K562 (cell line): ENCODE data around the gene SPEM1. TPM values are rescaled to one million over a fixed set of nuclear protein-coding genes. Genes with fewer than 3 reads are reported as not detected.

Experiments used
- BRF1 ChIP-seq: IDR thresholded peaks from 3 replicates; pipeline ENCODE4 v1.6.1; 2011; ENCODE audit warnings: borderline replicate concordance, mild to moderate bottlenecking; ENCODE audit not compliant: insufficient read length; ENCODE audit errors: extremely low read depth
- CREB1 ChIP-seq, 2 experiments: sonication (generic) in 1 of 2; formaldehyde crosslinking in 1 of 2; IDR thresholded peaks; 2 replicates each; pipeline versions ENCODE4 v1.6.1 to v1.8.0; 2012 to 2022; ENCODE audit warnings: inconsistent platforms in 1 of 2, mild to moderate bottlenecking in 1 of 2, missing genetic modification reagents in 1 of 2, moderate library complexity in 1 of 2
- ESRRA ChIP-seq: fragments of 450-650 bp; IDR thresholded peaks from 2 replicates; pipeline ENCODE4 v1.6.1; 2014; ENCODE audit warnings: low read depth, mild to moderate bottlenecking, moderate library complexity, borderline replicate concordance
- KHSRP ChIP-seq: fragments of 450-650 bp; IDR thresholded peaks from 2 replicates; pipeline ENCODE4 v1.6.1; 2017
- LARP7 ChIP-seq: fragments of 450-650 bp; IDR thresholded peaks from 2 replicates; pipeline ENCODE4 v1.6.1; 2016
- MAX ChIP-seq: sonication (generic); formaldehyde crosslinking; IDR thresholded peaks from 2 replicates; pipeline ENCODE4 v1.9.0; 2022; ENCODE audit warnings: mild to moderate bottlenecking, missing genetic modification reagents
- MEF2A ChIP-seq: IDR thresholded peaks from 2 replicates; pipeline ENCODE4 v1.6.1; 2011; ENCODE audit warnings: low read depth, mild to moderate bottlenecking, low read length, moderate library complexity; ENCODE audit not compliant: control insufficient read depth
- NCOA6 ChIP-seq: fragments of 450-650 bp; IDR thresholded peaks from 2 replicates; pipeline ENCODE4 v1.6.1; 2017; ENCODE audit warnings: mild to moderate bottlenecking
- NFATC3 ChIP-seq: fragments of 450-650 bp; IDR thresholded peaks from 2 replicates; pipeline ENCODE4 v1.6.1; 2017; ENCODE audit warnings: mild to moderate bottlenecking
- NFIX ChIP-seq: fragments of 250-450 bp; sonication (Bioruptor Pico); IDR thresholded peaks from 2 replicates; pipeline ENCODE4 v1.4.0; 2020; ENCODE audit warnings: low read depth, mild to moderate bottlenecking, moderate library complexity
- NR2F6 ChIP-seq: fragments of 450-650 bp; formaldehyde crosslinking; IDR thresholded peaks from 2 replicates; pipeline ENCODE4 v1.4.0; 2020; ENCODE audit warnings: mild to moderate bottlenecking
- POLR2AphosphoS2 ChIP-seq: IDR thresholded peaks from 2 replicates; pipeline ENCODE4 v1.6.1; 2012; ENCODE audit warnings: low read length, improper control_type of control experiment
- POLR2G ChIP-seq: fragments of 200-400 bp; formaldehyde crosslinking; IDR thresholded peaks from 2 replicates; pipeline ENCODE4 v1.6.1; 2017; ENCODE audit warnings: low read depth, mild to moderate bottlenecking, antibody characterized with exemption, low read length, moderate library complexity
- TAF9B ChIP-seq: fragments of 450-650 bp; IDR thresholded peaks from 2 replicates; pipeline ENCODE4 v1.6.1; 2018; ENCODE audit warnings: mild to moderate bottlenecking; ENCODE audit not compliant: partially characterized antibody
- XRCC4 ChIP-seq: IDR thresholded peaks from one replicate; pipeline ENCODE4 v1.6.1; 2011; ENCODE audit not compliant: insufficient read depth, insufficient read length; ENCODE audit errors: extremely low read depth
- ZNF263 ChIP-seq: sonication (generic); formaldehyde crosslinking; IDR thresholded peaks from 2 replicates; pipeline ENCODE4 v1.8.0; 2022; ENCODE audit warnings: mild to moderate bottlenecking, missing genetic modification reagents, borderline replicate concordance
- ZNF431 ChIP-seq: sonication (generic); formaldehyde crosslinking; IDR thresholded peaks from 2 replicates; pipeline ENCODE4 v1.8.0; 2022; ENCODE audit warnings: mild to moderate bottlenecking, missing genetic modification reagents
- ZNF609 ChIP-seq: sonication (generic); formaldehyde crosslinking; IDR thresholded peaks from 2 replicates; pipeline ENCODE4 v1.8.1; 2023; ENCODE audit warnings: missing genetic modification reagents, mild to moderate bottlenecking, borderline replicate concordance
- ZNF76 ChIP-seq: fragments of 250-450 bp; sonication (Bioruptor Pico); IDR thresholded peaks from 2 replicates; pipeline ENCODE4 v1.4.0; 2020; ENCODE audit warnings: mild to moderate bottlenecking, moderate library complexity, borderline replicate concordance
- polyA plus RNA-seq, 8 experiments: library from polyadenylated mRNA; depleted of rRNA in 4 of 8; stranded (reverse) in 5 of 8; unstranded in 3 of 8; fragments of >200 nt; fragmentation: Nextera tagmentation in 2 of 8; fragmentation: Illumina TruSeq in 1 of 8; extraction: Ambion mirVana in 2 of 8; extraction: Trizol in 1 of 8; gene quantifications; 2 replicates each; pipeline versions ENCODE4 v1.2.1 to v1.2.3, GENCODE V29; 2011 to 2014; ENCODE audit warnings: inconsistent platforms in 1 of 8, missing spikeins in 1 of 8
- total RNA-seq, 7 experiments: library from RNA; depleted of rRNA in 6 of 7; stranded (reverse); fragments of >200 nt in 6 of 7; fragmentation: Illumina TruSeq in 2 of 7; extraction: Trizol in 2 of 7; gene quantifications; 2 replicates each; pipeline versions ENCODE4 v1.2.1 to v1.2.3, GENCODE V29; 2011 to 2021; ENCODE audit warnings: low replicate concordance in 1 of 7
- TF ChIP-seq, protein P1 (sequence below): fragments of 250-450 bp; sonication (Bioruptor Pico); IDR thresholded peaks from 2 replicates; pipeline ENCODE4 v1.8.0; 2022; ENCODE audit warnings: inconsistent platforms

SPEM1 gene
- total and polyA plus RNA-seq, 9 of the 15 experiments (the other 6 are each of a cell fraction or from before 2014, with no cell fraction given) = not detected

DNA sequence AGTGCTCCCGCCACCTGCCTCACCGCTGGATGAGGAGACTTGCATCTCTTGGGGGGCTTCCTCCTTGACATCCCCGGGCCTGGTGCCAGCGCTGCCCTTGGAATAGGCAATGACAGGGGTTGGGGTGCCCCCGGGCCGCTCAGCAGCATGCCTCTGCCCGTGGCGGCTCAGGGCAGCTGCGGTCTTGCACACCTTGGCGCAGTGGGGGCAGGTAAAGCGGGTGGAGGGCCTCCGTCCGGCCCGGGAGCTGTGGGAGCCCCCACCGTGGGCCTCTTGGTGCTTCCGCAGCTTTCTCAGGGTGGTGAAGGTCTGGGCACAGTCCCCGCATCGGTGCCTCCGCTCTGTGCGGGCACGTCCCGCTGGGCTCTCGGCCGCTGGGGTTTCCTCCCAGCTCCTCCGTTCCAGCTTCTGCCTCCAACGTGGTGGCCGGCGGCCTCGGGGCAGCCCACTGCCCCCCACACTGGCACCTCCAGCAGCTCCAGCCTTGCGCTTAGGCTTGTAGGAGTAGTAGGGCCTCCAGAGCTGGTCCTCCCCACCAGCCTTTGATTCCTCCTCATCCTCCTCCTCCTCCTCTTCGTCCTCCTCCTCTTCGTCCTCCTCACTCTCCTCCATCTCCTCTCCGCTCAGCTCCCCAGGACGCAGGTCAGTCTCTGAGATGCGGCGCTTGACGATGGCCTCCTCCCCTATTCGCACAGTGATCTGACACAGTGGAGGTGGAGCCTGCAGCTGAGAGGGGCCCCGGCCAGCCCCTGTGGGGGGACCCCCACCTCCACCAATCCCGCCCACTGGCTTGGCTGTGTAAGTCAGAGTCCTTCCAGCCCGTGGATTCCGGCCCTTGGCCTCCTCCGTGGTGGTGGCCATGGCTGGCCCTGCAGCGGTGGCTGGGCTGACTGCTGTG, 42.6 kb downstream of the SPEM1 start (continued):
- TF ChIP-seq XRCC4 = no peak
- no peak for TF ChIP-seq MEF2A
- no peak for TF ChIP-seq MAX (CRISPR knock-in tag)
- TF ChIP-seq LARP7 = no peak
- TF ChIP-seq POLR2AphosphoS2 = peak; percentile 61; the same call in 1 of the 2 replicates
- TF ChIP-seq BRF1 = no peak
- no peak for TF ChIP-seq NCOA6
- TF ChIP-seq CREB1 (IDR thresholded peaks at IDR 0.05) = no peak
- no peak for TF ChIP-seq CREB1 (CRISPR knock-in tag; IDR thresholded peaks at IDR 0.05)
- TF ChIP-seq NFIX (CRISPR knock-in tag) = no peak
- TF ChIP-seq ZNF609 (CRISPR knock-in tag) = no peak
- no peak for TF ChIP-seq NR2F6
- no peak for TF ChIP-seq ZNF76 (CRISPR knock-in tag)
- peak; percentile 36; the same call in 1 of the 2 replicates for TF ChIP-seq POLR2G
- peak; percentile 83; the same call in 1 of the 2 replicates for TF ChIP-seq ZNF263 (CRISPR knock-in tag)
- TF ChIP-seq, protein P1, sequence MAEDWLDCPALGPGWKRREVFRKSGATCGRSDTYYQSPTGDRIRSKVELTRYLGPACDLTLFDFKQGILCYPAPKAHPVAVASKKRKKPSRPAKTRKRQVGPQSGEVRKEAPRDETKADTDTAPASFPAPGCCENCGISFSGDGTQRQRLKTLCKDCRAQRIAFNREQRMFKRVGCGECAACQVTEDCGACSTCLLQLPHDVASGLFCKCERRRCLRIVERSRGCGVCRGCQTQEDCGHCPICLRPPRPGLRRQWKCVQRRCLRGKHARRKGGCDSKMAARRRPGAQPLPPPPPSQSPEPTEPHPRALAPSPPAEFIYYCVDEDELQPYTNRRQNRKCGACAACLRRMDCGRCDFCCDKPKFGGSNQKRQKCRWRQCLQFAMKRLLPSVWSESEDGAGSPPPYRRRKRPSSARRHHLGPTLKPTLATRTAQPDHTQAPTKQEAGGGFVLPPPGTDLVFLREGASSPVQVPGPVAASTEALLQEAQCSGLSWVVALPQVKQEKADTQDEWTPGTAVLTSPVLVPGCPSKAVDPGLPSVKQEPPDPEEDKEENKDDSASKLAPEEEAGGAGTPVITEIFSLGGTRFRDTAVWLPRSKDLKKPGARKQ = no peak
- TF ChIP-seq ZNF431 (CRISPR knock-in tag) = no peak
- TF ChIP-seq KHSRP = no peak
- no peak for TF ChIP-seq TAF9B
- TF ChIP-seq NFATC3 = no peak
- TF ChIP-seq ESRRA = no peak
